CD4-positive, alpha-beta T cell (primary cell): Measurements from ENCODE around the gene SSTR4. TPM values are rescaled to one million over a fixed set of nuclear protein-coding genes. Genes with fewer than 3 reads are reported as not detected.
A peak's percentile ranks its signal among the peaks of the same experiment; 100 is the strongest.
"Not testable (repeated sequence)": the region's sequence is repeated elsewhere in the genome, so short reads cannot be mapped to it uniquely, and the experiment has no call there.

ENCODE experiments used
- ATAC-seq: fragments of 200-7000 bp; cut with Tn5 transposase; one replicate; pipeline ENCODE4 v1.10.0; 2022; ENCODE audit warnings: mild to moderate bottlenecking; ENCODE audit not compliant: poor library complexity
- CTCF ChIA-PET: fragments of 350-600 bp; sonication (Branson Sonifier 250); formaldehyde crosslinking; loops from one replicate; lab custom pipeline; 2021; ENCODE audit warnings: antibody characterized with exemption, inconsistent platforms; lab: Charles Lee
- POLR2A ChIA-PET: fragments of 350-600 bp; sonication (Branson Sonifier 250); formaldehyde crosslinking; loops from one replicate; lab custom pipeline; 2021; ENCODE audit warnings: antibody characterized with exemption, inconsistent platforms; lab: Charles Lee
- DNase-seq, 14 experiments: peaks; one replicate each; pipeline ENCODE4 v3.0.0-alpha.2; 2013 to 2020; ENCODE audit warnings: mixed read lengths in 2 of 14
- H3K27ac ChIP-seq, 2 donors: one replicate each; pipeline versions ENCODE4 v1.5.1 to v1.7.0; 2013; ENCODE audit warnings: low read length in 2 of 2, low read depth in 1 of 2, mild to moderate bottlenecking in 1 of 2
- H3K27me3 ChIP-seq, 2 experiments: 1 replicate in 1 of 2; 2 replicates in 1 of 2; pipeline versions ENCODE4 v1.6.1 to v1.7.0; 2013; ENCODE audit warnings: low read length in 2 of 2, control low read depth in 1 of 2, mild to moderate bottlenecking in 1 of 2, moderate library complexity in 1 of 2; ENCODE audit not compliant: insufficient read depth in 2 of 2, control insufficient read depth in 1 of 2
- H3K36me3 ChIP-seq: one replicate; pipeline ENCODE4 v1.6.1; 2013; ENCODE audit warnings: low read length, control low read depth; ENCODE audit not compliant: insufficient read depth
- H3K4me1 ChIP-seq: one replicate; pipeline ENCODE4 v1.6.1; 2013; ENCODE audit warnings: low read length, control low read depth; ENCODE audit not compliant: insufficient read depth
- H3K4me3 ChIP-seq: one replicate; pipeline ENCODE4 v1.5.1; 2013; ENCODE audit warnings: mild to moderate bottlenecking, low read length, moderate library complexity
- H3K9me3 ChIP-seq, 2 experiments: 1 replicate in 1 of 2; 2 replicates in 1 of 2; pipeline versions ENCODE4 v1.6.1 to v1.7.0; 2013; ENCODE audit warnings: low read length in 2 of 2, mild to moderate bottlenecking in 2 of 2, control low read depth in 1 of 2, moderate library complexity in 1 of 2; ENCODE audit not compliant: control insufficient read depth in 1 of 2, insufficient read depth in 1 of 2
- H3K27ac Mint-ChIP-seq: one replicate; pipeline ENCODE4 v1.8.0; 2020; ENCODE audit warnings: mixed read lengths
- H3K27me3 Mint-ChIP-seq: one replicate; pipeline ENCODE4 v1.8.0; 2021; ENCODE audit warnings: mixed read lengths
- H3K36me3 Mint-ChIP-seq: one replicate; pipeline ENCODE4 v1.8.0; 2021; ENCODE audit warnings: low read depth, mixed read lengths
- H3K4me1 Mint-ChIP-seq: one replicate; pipeline ENCODE4 v1.8.0; 2021; ENCODE audit warnings: low read depth, mixed read lengths
- H3K4me3 Mint-ChIP-seq: one replicate; pipeline ENCODE4 v1.8.0; 2020; ENCODE audit warnings: mild to moderate bottlenecking, mixed read lengths
- H3K9me3 Mint-ChIP-seq: one replicate; pipeline ENCODE4 v1.8.0; 2020; ENCODE audit warnings: mixed read lengths
- intact Hi-C, 2 experiments: fragments of 100-400 bp; cut with DNase I in 1 of 2; cut with micrococcal nuclease in 1 of 2; formaldehyde crosslinking; loops; one replicate each; pipeline versions ENCODE4 v1.15.1 to v1.9.0; 2023 to 2025; cut with DNase I, micrococcal nuclease
- total RNA-seq, 174 experiments: library from RNA in 2 of 174; stranded (reverse) in 2 of 174; gene quantifications; one replicate each; pipeline ENCODE4 v1.2.3 and lab custom pipeline; 2021 to 2026
- TF ChIP-seq, protein P1 (sequence below): fragments of 200-600 bp; IDR thresholded peaks from one replicate; pipeline ENCODE4 v1.8.0; 2022; ENCODE audit warnings: antibody characterized with exemption, mild to moderate bottlenecking

Gene SSTR4
- total RNA-seq, 2 experiments from 2014 or later = not detected

DNA sequence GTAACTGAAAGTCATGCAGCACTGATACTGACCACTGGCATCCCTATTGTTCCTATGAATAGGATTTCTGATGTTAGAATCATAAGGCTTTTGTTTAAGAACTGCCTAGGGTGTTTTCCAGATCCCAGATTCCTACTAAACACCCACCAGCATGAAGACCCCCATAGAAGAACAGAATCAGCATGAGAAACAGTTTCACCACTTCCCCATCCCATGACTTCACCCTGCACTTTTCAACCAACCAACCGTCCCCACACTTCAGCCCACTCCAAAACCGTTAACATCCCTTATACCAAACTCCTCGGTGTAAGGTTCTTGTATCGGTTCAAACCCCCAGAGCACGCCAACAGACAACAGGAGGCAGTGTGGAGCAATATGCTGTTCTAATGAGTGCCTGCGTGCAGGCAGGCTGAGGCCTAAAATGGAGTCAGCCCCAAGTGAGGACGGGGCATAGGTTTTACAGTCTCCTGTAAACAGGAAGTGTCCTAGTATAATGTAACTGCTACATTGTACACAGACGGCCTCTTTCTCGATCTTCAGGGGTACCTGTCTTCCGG lies 11.4 kb upstream of the SSTR4 start:
- DNase-seq (no peak), ATAC-seq (no peak)
- Histone ChIP-seq H3K4me1 (no peaks in the 10 kb centered on the region), H3K27ac (no peak overlapping the region), H3K27me3 (no peaks in the 10 kb centered on the region), H3K36me3 (no peaks in the 10 kb centered on the region), H3K4me3 (no peak overlapping the region), H3K9me3 (peaks cover 0 to 5% of the 10 kb centered on the region in 2 experiments)
- H3K4me1 Mint-ChIP-seq = no peaks in the 10 kb centered on the region
- no peaks in the 10 kb centered on the region for H3K27me3 Mint-ChIP-seq
- TF ChIP-seq, protein P1, sequence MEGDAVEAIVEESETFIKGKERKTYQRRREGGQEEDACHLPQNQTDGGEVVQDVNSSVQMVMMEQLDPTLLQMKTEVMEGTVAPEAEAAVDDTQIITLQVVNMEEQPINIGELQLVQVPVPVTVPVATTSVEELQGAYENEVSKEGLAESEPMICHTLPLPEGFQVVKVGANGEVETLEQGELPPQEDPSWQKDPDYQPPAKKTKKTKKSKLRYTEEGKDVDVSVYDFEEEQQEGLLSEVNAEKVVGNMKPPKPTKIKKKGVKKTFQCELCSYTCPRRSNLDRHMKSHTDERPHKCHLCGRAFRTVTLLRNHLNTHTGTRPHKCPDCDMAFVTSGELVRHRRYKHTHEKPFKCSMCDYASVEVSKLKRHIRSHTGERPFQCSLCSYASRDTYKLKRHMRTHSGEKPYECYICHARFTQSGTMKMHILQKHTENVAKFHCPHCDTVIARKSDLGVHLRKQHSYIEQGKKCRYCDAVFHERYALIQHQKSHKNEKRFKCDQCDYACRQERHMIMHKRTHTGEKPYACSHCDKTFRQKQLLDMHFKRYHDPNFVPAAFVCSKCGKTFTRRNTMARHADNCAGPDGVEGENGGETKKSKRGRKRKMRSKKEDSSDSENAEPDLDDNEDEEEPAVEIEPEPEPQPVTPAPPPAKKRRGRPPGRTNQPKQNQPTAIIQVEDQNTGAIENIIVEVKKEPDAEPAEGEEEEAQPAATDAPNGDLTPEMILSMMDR = no peak
- intact Hi-C loops = no loop called here
- H3K9me3 Mint-ChIP-seq = no peaks in the 10 kb centered on the region
- H3K4me3 Mint-ChIP-seq = no peak overlapping the region
- no peak overlapping the region for H3K27ac Mint-ChIP-seq
- no peaks in the 10 kb centered on the region for H3K36me3 Mint-ChIP-seq
- ChIA-PET POLR2A (no interaction called here), CTCF (no interaction called here)

DNA sequence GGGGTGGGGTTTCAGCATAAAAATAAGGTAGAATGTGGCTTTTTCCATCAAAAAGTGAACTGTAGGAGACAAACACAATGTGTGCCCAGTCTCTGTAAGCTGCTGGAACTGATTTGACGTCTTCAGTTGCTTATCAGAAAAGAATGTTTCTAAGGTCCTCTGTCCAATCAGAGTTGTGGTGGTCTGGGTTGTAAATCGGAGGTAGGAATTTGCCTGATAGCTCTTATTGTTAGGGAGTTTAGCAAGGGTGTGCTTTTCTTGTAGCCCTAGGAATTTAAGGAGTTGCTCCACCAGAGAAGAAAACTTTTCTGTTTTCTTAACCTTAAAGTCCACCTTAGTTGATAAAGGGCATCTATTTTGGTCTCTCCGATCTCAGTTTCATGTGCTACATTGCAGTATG lies 10.4 kb upstream of the SSTR4 start:
- no peaks in the 10 kb centered on the region for H3K9me3 ChIP-seq
- Mint-ChIP-seq H3K27me3 (no peaks in the 10 kb centered on the region), H3K9me3 (no peaks in the 10 kb centered on the region), H3K36me3 (no peaks in the 10 kb centered on the region), H3K4me1 (no peaks in the 10 kb centered on the region), H3K4me3 (no peak overlapping the region), H3K27ac (no peak overlapping the region)
- no peak overlapping the region for H3K27ac ChIP-seq
- ATAC-seq (no peak), DNase-seq (no peak)
- no peaks in the 10 kb centered on the region for H3K36me3 ChIP-seq
- H3K27me3 ChIP-seq = no peaks in the 10 kb centered on the region
- H3K4me1 ChIP-seq = no peaks in the 10 kb centered on the region
- no peak overlapping the region for H3K4me3 ChIP-seq
- CTCF ChIA-PET = no interaction called here
- TF ChIP-seq, protein P1 = no peak
- POLR2A ChIA-PET = no interaction called here
- intact Hi-C loops = no loop called here

DNA sequence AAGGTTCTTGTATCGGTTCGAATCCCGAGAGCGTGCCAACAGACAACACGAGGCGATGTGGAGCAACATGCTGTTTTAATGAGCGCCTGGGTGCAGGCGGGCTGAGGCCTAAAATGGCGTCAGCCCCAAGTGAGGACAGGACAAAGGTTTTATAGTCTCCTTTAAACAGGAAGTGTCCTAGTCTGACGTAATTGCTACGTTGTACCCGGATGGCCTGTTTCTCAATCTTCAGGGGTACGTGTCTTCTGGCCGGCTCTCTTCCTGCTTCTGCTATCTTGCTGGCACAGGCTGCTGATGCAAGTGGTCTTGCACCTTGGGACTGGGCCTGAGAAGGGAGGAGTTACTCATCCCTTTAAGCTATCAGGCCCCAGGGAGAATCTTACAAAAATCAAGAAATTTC lies 9.6 kb upstream of the SSTR4 start:
- CTCF ChIA-PET, H3K4me3 Mint-ChIP-seq, H3K27me3 ChIP-seq, H3K4me1 ChIP-seq, H3K36me3 Mint-ChIP-seq, POLR2A ChIA-PET, H3K27ac ChIP-seq, ATAC-seq, H3K4me3 ChIP-seq, H3K9me3 ChIP-seq, intact Hi-C loops, H3K27ac Mint-ChIP-seq, H3K36me3 ChIP-seq, H3K9me3 Mint-ChIP-seq, H3K27me3 Mint-ChIP-seq, H3K4me1 Mint-ChIP-seq: not testable (repeated sequence)
- peak in 3 of 14 experiments; percentile 23 to 62 (median 57) for DNase-seq

DNA sequence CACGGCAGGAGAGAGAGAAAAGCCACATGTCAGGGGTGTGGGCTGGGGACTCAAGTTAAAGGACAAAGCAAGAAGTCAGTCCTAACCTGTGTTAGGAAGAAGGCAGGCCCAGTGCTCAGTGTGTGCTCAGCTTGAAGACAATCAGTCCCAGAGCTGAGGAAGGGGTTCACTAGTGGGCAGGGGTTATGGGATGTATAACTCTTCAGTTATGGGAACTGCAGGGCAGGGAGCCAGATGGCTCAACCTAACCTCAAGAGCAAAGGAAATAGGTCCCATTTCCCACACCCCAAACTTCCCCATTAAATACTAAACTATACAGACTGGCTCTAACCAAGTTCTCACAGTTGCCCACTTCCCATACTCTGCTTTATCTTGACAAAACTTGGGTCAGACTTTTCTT lies 7.4 kb upstream of the SSTR4 start:
- peaks cover 15% of the 10 kb centered on the region for H3K27me3 Mint-ChIP-seq
- H3K4me3 Mint-ChIP-seq = no peak overlapping the region
- no peaks in the 10 kb centered on the region for H3K36me3 ChIP-seq
- ChIA-PET CTCF (no interaction called here), POLR2A (no interaction called here)
- no peaks in the 10 kb centered on the region for H3K27me3 ChIP-seq
- no peaks in the 10 kb centered on the region for H3K36me3 Mint-ChIP-seq
- no peaks in the 10 kb centered on the region for H3K9me3 Mint-ChIP-seq
- no peaks in the 10 kb centered on the region for H3K4me1 Mint-ChIP-seq
- no peak overlapping the region for H3K27ac ChIP-seq
- H3K27ac Mint-ChIP-seq = no peak overlapping the region
- H3K9me3 ChIP-seq = no peaks in the 10 kb centered on the region
- no peak for ATAC-seq
- no peak overlapping the region for H3K4me3 ChIP-seq
- peak in 1 of 14 experiments; percentile 18 for DNase-seq
- no peaks in the 10 kb centered on the region for H3K4me1 ChIP-seq
- intact Hi-C loops = no loop called here
- TF ChIP-seq, protein P1 = no peak
